ENCODE results near the gene ING2.
A peak's percentile ranks its signal among the peaks of the same experiment; 100 is the strongest.
"Not testable (repeated sequence)": the region's sequence is repeated elsewhere in the genome, so short reads cannot be mapped to it uniquely, and the experiment has no call there.

Gene ING2

GRCh38 chr4:183504930-183505610 is at the start of gene ING2:
TSS of gene ING2 (plus strand) at chr4:183505058. CDS start at chr4:183505196, 138 bp downstream.
- no peak for TF ChIP-seq CTCF (IDR thresholded peaks at IDR 0.05; ENCODE audit: low read length, missing control alignments)
- peak within 1 kb of the TSS; percentile 89 for H3K4me3 ChIP-seq (replicated peaks; ENCODE audit: low read depth, low read length)
- DNase-seq (ENCODE audit: low read depth), result no peak

GRCh38 chr4:183455431-183456195 is 49.2 kb upstream of the ING2 start:
- DNase-seq (ENCODE audit: low read depth), result no peak
- no peak overlapping the region for H3K4me3 ChIP-seq (replicated peaks; ENCODE audit: low read depth, low read length)
- no peak for TF ChIP-seq CTCF (IDR thresholded peaks at IDR 0.05; ENCODE audit: low read length, missing control alignments)

GRCh38 chr4:183458005-183458404 is 46.9 kb upstream of the ING2 start:
- H3K4me3 ChIP-seq (replicated peaks; ENCODE audit: low read depth, low read length), result no peak overlapping the region
- DNase-seq (ENCODE audit: low read depth), result no peak
- no peak for TF ChIP-seq CTCF (IDR thresholded peaks at IDR 0.05; ENCODE audit: low read length, missing control alignments)

GRCh38 chr4:183463903-183464619 is 40.8 kb upstream of the ING2 start:
- H3K4me3 ChIP-seq (replicated peaks; ENCODE audit: low read depth, low read length); DNase-seq (ENCODE audit: low read depth): not testable (repeated sequence)

- not testable (repeated sequence) for H3K4me3 ChIP-seq (replicated peaks; ENCODE audit: low read depth, low read length); DNase-seq (ENCODE audit: low read depth)
These were observed 39.0 kb upstream of the ING2 start for GRCh38 chr4:183465879-183466278.

GRCh38 chr4:183467246-183467645 is 37.6 kb upstream of the ING2 start:
- DNase-seq (ENCODE audit: low read depth), result no peak
- no peak overlapping the region for H3K4me3 ChIP-seq (replicated peaks; ENCODE audit: low read depth, low read length)
- no peak for TF ChIP-seq CTCF (IDR thresholded peaks at IDR 0.05; ENCODE audit: low read length, missing control alignments)

GRCh38 chr4:183468210-183469095 is 36.4 kb upstream of the ING2 start:
- no peak for TF ChIP-seq CTCF (IDR thresholded peaks at IDR 0.05; ENCODE audit: low read length, missing control alignments)
- no peak overlapping the region for H3K4me3 ChIP-seq (replicated peaks; ENCODE audit: low read depth, low read length)
- DNase-seq (ENCODE audit: low read depth), result no peak
